ENCODE data around the gene PAFAH1B2. TPM values are rescaled to one million over a fixed set of nuclear protein-coding genes. Genes with fewer than 3 reads are reported as not detected.

Gene PAFAH1B2
- total RNA-seq, 1 experiment from 2014 or later = 154 TPM

GRCh38 chr11:117160826-117161225 lies 16.7 kb downstream of the PAFAH1B2 start:
- ChIA-PET POLR2A (no interaction called here), RAD21 (ENCODE audit: low non-redundant PET in 1 of 2, low total read pairs in 2 of 2, uncharacterized antibody in 2 of 2, unreplicated experiment in 2 of 2) (no interaction called here), CTCF (no interaction called here)
- Histone ChIP-seq H2AFZ (ENCODE audit: low read depth, low read length, poor library complexity, severe bottlenecking) (no peak overlapping the region), H3K9ac (ENCODE audit: low read length) (no peak overlapping the region), H3K4me3 (replicated peaks in 1 of 2; ENCODE audit: low read depth in 1 of 2, low read length in 2 of 2) (no peak overlapping the region), H3K36me3 (ENCODE audit: control insufficient read depth in 1 of 2, insufficient read depth in 2 of 2, low read length in 2 of 2) (peaks cover 43 to 54% of the 10 kb centered on the region in 2 experiments), H3K9me3 (ENCODE audit: control insufficient read depth in 1 of 2, insufficient read depth in 1 of 2, low read depth in 1 of 2, low read length in 2 of 2) (no peaks in the 10 kb centered on the region), H3K27me3 (ENCODE audit: insufficient read depth, low read length) (no peaks in the 10 kb centered on the region), H3K4me1 (ENCODE audit: control insufficient read depth in 1 of 2, insufficient read depth in 2 of 2, low read length in 2 of 2) (no peaks in the 10 kb centered on the region), H4K20me1 (ENCODE audit: insufficient read depth) (no peaks in the 10 kb centered on the region), H3K4me2 (ENCODE audit: low read length) (no peak overlapping the region), H3K9me2 (ENCODE audit: insufficient read depth) (no peaks in the 10 kb centered on the region), H3K79me2 (ENCODE audit: insufficient read depth, low read length) (peaks cover 78% of the 10 kb centered on the region), H3K27ac (ENCODE audit: low read depth, low read length) (no peak overlapping the region)
- no peak for ATAC-seq
- no peak for TF ChIP-seq FOSL1 (IDR thresholded peaks at IDR 0.05; ENCODE audit: low read depth)
- TF ChIP-seq ZNF274 (IDR thresholded peaks at IDR 0.05; ENCODE audit: low read depth, low read length) = no peak
- TF ChIP-seq POLR2A (IDR thresholded peaks at IDR 0.05; ENCODE audit: borderline replicate concordance, extremely low read depth, insufficient read depth, insufficient read length) = no peak
- no peak for TF ChIP-seq JUND (IDR thresholded peaks at IDR 0.05)
- TF ChIP-seq TCF7L2 (IDR thresholded peaks at IDR 0.05; ENCODE audit: borderline replicate concordance, extremely low read depth, insufficient read depth, insufficient read length) = no peak
- no peak for TF ChIP-seq EZH2 (IDR thresholded peaks at IDR 0.05)
- TF ChIP-seq CEBPB (IDR thresholded peaks at IDR 0.05; ENCODE audit: low read depth) = no peak
- no peak for TF ChIP-seq POLR2AphosphoS5 (IDR thresholded peaks at IDR 0.05; ENCODE audit: low read depth, low read length)
- TF ChIP-seq ELF1 (IDR thresholded peaks at IDR 0.05; ENCODE audit: borderline replicate concordance, low read depth) = no peak
- no peak for TF ChIP-seq ATF3 (IDR thresholded peaks at IDR 0.05)
- TF ChIP-seq MAX (IDR thresholded peaks at IDR 0.05) = no peak
- TF ChIP-seq ZFX (IDR thresholded peaks at IDR 0.05) = no peak
- no peak for TF ChIP-seq CBX3 (IDR thresholded peaks at IDR 0.05; ENCODE audit: low read depth)
- no peak for DNase-seq (ENCODE audit: low read depth, low spot score)
- BruUV-seq (replicated peaks) = no TSS peak
- intact Hi-C loops (cut with micrococcal nuclease) = no loop called here

GRCh38 chr11:117166491-117166890 lies 22.4 kb downstream of the PAFAH1B2 start:
- H3K4me1 ChIP-seq (ENCODE audit: control insufficient read depth in 1 of 2, insufficient read depth in 2 of 2, low read length in 2 of 2) = peaks cover 0 to 5% of the 10 kb centered on the region in 2 experiments; a peak in 2 of 4 replicates
- H3K9me2 ChIP-seq (ENCODE audit: insufficient read depth) = no peaks in the 10 kb centered on the region
- RAD21 ChIA-PET (ENCODE audit: low non-redundant PET in 1 of 2, low total read pairs in 2 of 2, uncharacterized antibody in 2 of 2, unreplicated experiment in 2 of 2) = no interaction called here
- BruUV-seq (replicated peaks) = no TSS peak
- 0 out of 2 replicates have a peak, but pooled peaks cover 6% of the 10 kb centered on the region for H4K20me1 ChIP-seq (ENCODE audit: insufficient read depth)
- H3K9me3 ChIP-seq (ENCODE audit: control insufficient read depth in 1 of 2, insufficient read depth in 1 of 2, low read depth in 1 of 2, low read length in 2 of 2) = no peaks in the 10 kb centered on the region
- TF ChIP-seq EZH2phosphoT487 (IDR thresholded peaks at IDR 0.05; ENCODE audit: borderline replicate concordance) = no peak
- TF ChIP-seq ZFX (IDR thresholded peaks at IDR 0.05) = no peak
- no peak for TF ChIP-seq EGR1 (IDR thresholded peaks at IDR 0.05; ENCODE audit: low read depth)
- no peak for TF ChIP-seq POLR2A (IDR thresholded peaks at IDR 0.05; ENCODE audit: borderline replicate concordance, extremely low read depth, insufficient read depth, insufficient read length)
- no peak for TF ChIP-seq JUND (IDR thresholded peaks at IDR 0.05)
- no peak for TF ChIP-seq RAD21 (IDR thresholded peaks at IDR 0.05; ENCODE audit: low read depth)
- no peak for TF ChIP-seq MAX (IDR thresholded peaks at IDR 0.05)
- no peak for TF ChIP-seq SRF (IDR thresholded peaks at IDR 0.05; ENCODE audit: low read depth)
- TF ChIP-seq SIN3A (IDR thresholded peaks at IDR 0.05; ENCODE audit: low read depth) = no peak
- TF ChIP-seq EZH2 (IDR thresholded peaks at IDR 0.05) = no peak
- TF ChIP-seq POLR2AphosphoS5 (IDR thresholded peaks at IDR 0.05; ENCODE audit: low read depth, low read length) = no peak
- no peak for TF ChIP-seq SP1 (IDR thresholded peaks at IDR 0.05; ENCODE audit: low read depth)
- no peak for TF ChIP-seq ELF1 (IDR thresholded peaks at IDR 0.05; ENCODE audit: borderline replicate concordance, low read depth)
- TF ChIP-seq ZBTB33 (IDR thresholded peaks at IDR 0.05; ENCODE audit: extremely low read depth, insufficient replicate concordance, low read length) = no peak
- no peak for TF ChIP-seq TCF7L2 (IDR thresholded peaks at IDR 0.05; ENCODE audit: borderline replicate concordance, extremely low read depth, insufficient read depth, insufficient read length)
- H3K9ac ChIP-seq (ENCODE audit: low read length) = no peak overlapping the region
- CTCF ChIA-PET = no interaction called here
- no peak overlapping the region for H3K4me3 ChIP-seq (replicated peaks in 1 of 2; ENCODE audit: low read depth in 1 of 2, low read length in 2 of 2)
- H3K79me2 ChIP-seq (ENCODE audit: insufficient read depth, low read length) = peaks cover 26% of the 10 kb centered on the region
- H2AFZ ChIP-seq (ENCODE audit: low read depth, low read length, poor library complexity, severe bottlenecking) = no peak overlapping the region
- peaks cover 32 to 60% of the 10 kb centered on the region in 2 experiments for H3K36me3 ChIP-seq (ENCODE audit: control insufficient read depth in 1 of 2, insufficient read depth in 2 of 2, low read length in 2 of 2)
- no peak overlapping the region for H3K4me2 ChIP-seq (ENCODE audit: low read length)
- no peak overlapping the region for H3K27ac ChIP-seq (ENCODE audit: low read depth, low read length)
- no peaks in the 10 kb centered on the region for H3K27me3 ChIP-seq (ENCODE audit: insufficient read depth, low read length)
- ATAC-seq (no peak), DNase-seq (ENCODE audit: low read depth, low spot score) (no peak)
- intact Hi-C loops (cut with micrococcal nuclease) = no loop called here
- POLR2A ChIA-PET = interaction anchor here (1.1 kb wide), 1 partner anchor 12 kb away, joined by 3 read pairs; the partner anchor contains the start of gene SIDT2

Data from HCT116 (cell line).